Neural cell (in vitro differentiated cells): Measurements from ENCODE around the gene SIGLEC15. TPM values are rescaled to one million over a fixed set of nuclear protein-coding genes. Genes with fewer than 3 reads are reported as not detected.

ENCODE experiments used
- H2AFZ ChIP-seq: fragments of 200-600, 300-800 bp; sonication (generic), shearing (Covaris generic); 2 replicates; pipeline ENCODE4 v1.6.0; 2014; ENCODE audit warnings: low read depth, mild to moderate bottlenecking, antibody characterized with exemption, low read length, moderate library complexity
- H3F3A ChIP-seq: fragments of 200-600 bp; shearing (Covaris generic); 2 replicates; pipeline ENCODE4 v1.6.1; 2016; ENCODE audit warnings: mild to moderate bottlenecking, moderate library complexity, mixed read lengths, antibody characterized with exemption, low read length; ENCODE audit not compliant: insufficient read depth, poor library complexity, severe bottlenecking
- H3K27ac ChIP-seq: fragments of 200-600, 300-800 bp; sonication (generic), shearing (Covaris generic); 2 replicates; pipeline ENCODE4 v1.5.1; 2014; ENCODE audit warnings: mild to moderate bottlenecking, low read length, moderate library complexity
- H3K27me3 ChIP-seq: fragments of 300-800, 200-600 bp; sonication (generic), shearing (Covaris generic); 2 replicates; pipeline ENCODE4 v1.6.0; 2014; ENCODE audit warnings: mild to moderate bottlenecking, low read depth, low read length, moderate library complexity; ENCODE audit not compliant: insufficient read depth
- H3K36me3 ChIP-seq: fragments of 300-800, 200-600 bp; sonication (generic), shearing (Covaris generic); 2 replicates; pipeline ENCODE4 v1.5.1; 2014; ENCODE audit warnings: mild to moderate bottlenecking, antibody characterized with exemption, low read length, moderate library complexity; ENCODE audit not compliant: insufficient read depth
- H3K4me2 ChIP-seq: fragments of 300-800, 200-600 bp; sonication (generic), shearing (Covaris generic); 2 replicates; pipeline ENCODE4 v1.6.0; 2014; ENCODE audit warnings: mild to moderate bottlenecking, low read length
- H3K4me3 ChIP-seq: fragments of 300-800, 200-600 bp; sonication (generic), shearing (Covaris generic); 2 replicates; pipeline ENCODE4 v1.5.1; 2014; ENCODE audit warnings: mild to moderate bottlenecking, low read length, moderate library complexity
- H3K79me2 ChIP-seq: fragments of 200-600 bp; shearing (Covaris generic); replicated peaks from 2 replicates; pipeline ENCODE4 v1.6.0; 2014; ENCODE audit warnings: mild to moderate bottlenecking, low read length, moderate library complexity; ENCODE audit not compliant: insufficient read depth
- H3K9ac ChIP-seq: fragments of 300-800, 200-600 bp; sonication (generic), shearing (Covaris generic); 2 replicates; pipeline ENCODE4 v1.6.1; 2016; ENCODE audit warnings: mild to moderate bottlenecking, low read length, mixed read lengths
- H3K9me2 ChIP-seq: fragments of 200-600 bp; shearing (Covaris generic); 2 replicates; pipeline ENCODE4 v1.6.1; 2016; ENCODE audit warnings: mild to moderate bottlenecking, low read length, mixed read lengths; ENCODE audit not compliant: insufficient read depth
- H3K9me3 ChIP-seq: fragments of 200-600, 300-800 bp; sonication (generic), shearing (Covaris generic); 2 replicates; pipeline ENCODE4 v1.6.1; 2016; ENCODE audit warnings: mild to moderate bottlenecking, mixed run types, low read length, moderate library complexity, mixed read lengths
- H4K20me1 ChIP-seq: fragments of 200-600 bp; shearing (Covaris generic); 2 replicates; pipeline ENCODE4 v1.6.1; 2016; ENCODE audit warnings: mild to moderate bottlenecking, mixed run types; ENCODE audit not compliant: insufficient read depth
- CTCF ChIP-seq: fragments of 450-650 bp; IDR thresholded peaks from 2 replicates; pipeline ENCODE4 v1.5.1; 2014; ENCODE audit warnings: antibody characterized with exemption, mild to moderate bottlenecking, moderate library complexity; ENCODE audit not compliant: poor library complexity, severe bottlenecking
- EP300 ChIP-seq: fragments of 450-650 bp; conservative IDR thresholded peaks from 2 replicates; pipeline ENCODE4 v1.6.1; 2014; ENCODE audit warnings: antibody characterized with exemption, mild to moderate bottlenecking, moderate library complexity; ENCODE audit not compliant: poor library complexity, severe bottlenecking
- EZH2 ChIP-seq: fragments of 200-600, 300-800 bp; shearing (Covaris generic), sonication (generic); IDR thresholded peaks from 2 replicates; pipeline ENCODE4 v1.6.1; 2014; ENCODE audit warnings: antibody characterized with exemption, low read length, borderline replicate concordance, mild to moderate bottlenecking; ENCODE audit not compliant: insufficient read depth, poor library complexity, severe bottlenecking
- MXI1 ChIP-seq: fragments of 450-650 bp; conservative IDR thresholded peaks from 2 replicates; pipeline ENCODE4 v1.6.1; 2014; ENCODE audit warnings: antibody characterized with exemption, mild to moderate bottlenecking; ENCODE audit not compliant: poor library complexity, severe bottlenecking
- POLR2AphosphoS5 ChIP-seq: IDR thresholded peaks from 2 replicates; pipeline ENCODE4 v1.6.1; 2012
- RAD21 ChIP-seq: fragments of 450-650 bp; conservative IDR thresholded peaks from 2 replicates; pipeline ENCODE4 v1.6.1; 2014; ENCODE audit warnings: antibody characterized with exemption, mild to moderate bottlenecking, moderate library complexity
- REST ChIP-seq: IDR thresholded peaks from 2 replicates; pipeline ENCODE4 v1.6.1; 2012; ENCODE audit warnings: borderline replicate concordance
- SMC3 ChIP-seq: fragments of 450-650 bp; conservative IDR thresholded peaks from 2 replicates; pipeline ENCODE4 v1.6.1; 2014; ENCODE audit warnings: antibody characterized with exemption, mild to moderate bottlenecking, moderate library complexity; ENCODE audit not compliant: poor library complexity
- TAF1 ChIP-seq: IDR thresholded peaks from 2 replicates; pipeline ENCODE4 v1.6.1; 2012; ENCODE audit warnings: low read depth
- polyA plus RNA-seq: library from polyadenylated mRNA; depleted of rRNA; stranded (reverse); fragments of >200 nt; gene quantifications from 2 replicates; pipeline ENCODE4 v1.2.3, GENCODE V29; 2014

Gene SIGLEC15
- polyA plus RNA-seq, 1 donor from 2014 or later: not detected

GRCh38 chr18:45851161-45851925 is 25.9 kb downstream of the SIGLEC15 start:
- Histone ChIP-seq H3K4me3 (no peak overlapping the region), H3K27ac (no peak overlapping the region), H2AFZ (no peak overlapping the region), H3K36me3 (no peaks in the 10 kb centered on the region), H3K9me2 (no peaks in the 10 kb centered on the region), H4K20me1 (no peaks in the 10 kb centered on the region), H3K79me2 (no peaks in the 10 kb centered on the region), H3F3A (no peaks in the 10 kb centered on the region), H3K4me2 (no peak overlapping the region), H3K9ac (no peak overlapping the region), H3K9me3 (no peaks in the 10 kb centered on the region), H3K27me3 (no peaks in the 10 kb centered on the region)
- TF ChIP-seq SMC3 (no peak), POLR2AphosphoS5 (no peak), MXI1 (no peak), TAF1 (no peak), RAD21 (no peak), CTCF (no peak), REST (no peak), EP300 (no peak), EZH2 (no peak)

- Histone ChIP-seq H3K9me2 (no peaks in the 10 kb centered on the region), H3K9me3 (no peaks in the 10 kb centered on the region), H3K36me3 (peaks cover under 1% of the 10 kb centered on the region), H3K4me3 (no peak overlapping the region), H3K27ac (no peak overlapping the region), H3K4me2 (no peak overlapping the region), H3F3A (no peaks in the 10 kb centered on the region), H3K79me2 (no peaks in the 10 kb centered on the region), H2AFZ (no peak overlapping the region), H3K27me3 (no peaks in the 10 kb centered on the region), H3K9ac (no peak overlapping the region), H4K20me1 (no peaks in the 10 kb centered on the region)
- no peak for TF ChIP-seq SMC3
- TF ChIP-seq POLR2AphosphoS5: no peak
- TF ChIP-seq RAD21: no peak
- TF ChIP-seq TAF1: no peak
- no peak for TF ChIP-seq MXI1
- TF ChIP-seq EZH2: no peak
- TF ChIP-seq REST: no peak
- no peak for TF ChIP-seq EP300
- TF ChIP-seq CTCF: no peak
Observed at GRCh38 chr18:45852631-45853030, 27.2 kb downstream of the SIGLEC15 start.
